Activated naive CD4-positive, alpha-beta T cell (primary cell): Measurements from ENCODE around the gene ACTR3.

Experiments
- DNase-seq, 4 experiments: peaks; one replicate each; lab custom pipeline; 2025; lab: John Stamatoyannopoulos, UW

Gene ACTR3

DNA sequence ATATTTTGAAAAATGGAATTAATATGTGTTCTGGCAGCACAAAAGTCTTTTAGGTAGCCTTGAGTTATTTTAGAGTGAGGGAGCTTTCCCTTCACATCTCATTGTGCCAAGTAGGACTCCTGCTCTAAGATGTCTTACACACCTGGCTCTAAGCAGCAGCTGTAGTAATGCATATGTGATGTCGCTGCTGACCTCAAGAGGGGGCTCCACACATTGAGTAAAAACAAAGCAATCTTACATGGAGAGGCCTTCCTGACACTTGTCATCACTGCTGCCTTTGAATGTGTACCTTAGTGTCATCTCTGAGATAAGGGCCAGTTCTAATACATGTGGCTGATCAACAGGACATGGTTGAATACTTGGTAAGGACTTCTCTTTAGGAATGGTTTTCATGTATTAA is 75.8 kb downstream of the ACTR3 start:
- no peak for DNase-seq

DNA sequence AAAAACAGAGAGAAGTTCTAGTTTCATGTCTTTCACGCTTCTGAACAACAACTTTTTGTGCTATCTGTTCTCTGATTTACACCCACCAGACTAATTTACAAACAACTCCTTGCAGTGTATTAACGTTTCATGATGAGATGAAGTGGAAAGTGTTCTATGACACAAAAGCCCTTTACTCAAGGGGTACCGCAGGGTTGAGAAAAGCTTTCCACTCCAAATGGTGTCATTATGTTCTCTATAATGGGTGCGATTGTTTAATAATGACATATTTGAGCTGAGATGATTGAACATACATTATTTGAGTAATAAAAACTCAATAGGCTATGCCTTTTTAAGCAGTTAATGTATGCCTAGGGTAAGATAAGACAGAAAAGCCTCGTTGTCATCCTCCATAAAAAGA is 76.3 kb downstream of the ACTR3 start:
- DNase-seq, result no peak

DNA sequence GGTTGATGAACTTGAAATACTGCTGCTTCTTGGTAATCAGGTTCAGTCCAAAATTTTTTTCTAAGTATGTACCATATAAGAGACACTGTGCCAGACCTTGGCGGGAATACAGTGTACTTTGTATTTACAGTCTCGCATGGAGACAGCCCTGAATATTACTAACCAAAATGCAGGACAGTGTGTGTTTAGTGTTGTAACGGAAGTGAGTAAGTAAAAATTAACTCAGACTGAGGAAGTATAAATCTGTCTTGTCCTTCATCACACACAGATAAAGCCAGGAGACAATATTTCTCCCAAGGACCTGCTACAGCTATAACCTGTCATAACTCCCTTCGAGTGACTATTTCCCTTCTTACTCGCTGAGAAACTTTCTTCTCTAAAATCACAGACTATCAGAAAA is 76.9 kb downstream of the ACTR3 start:
- DNase-seq, result no peak

DNA sequence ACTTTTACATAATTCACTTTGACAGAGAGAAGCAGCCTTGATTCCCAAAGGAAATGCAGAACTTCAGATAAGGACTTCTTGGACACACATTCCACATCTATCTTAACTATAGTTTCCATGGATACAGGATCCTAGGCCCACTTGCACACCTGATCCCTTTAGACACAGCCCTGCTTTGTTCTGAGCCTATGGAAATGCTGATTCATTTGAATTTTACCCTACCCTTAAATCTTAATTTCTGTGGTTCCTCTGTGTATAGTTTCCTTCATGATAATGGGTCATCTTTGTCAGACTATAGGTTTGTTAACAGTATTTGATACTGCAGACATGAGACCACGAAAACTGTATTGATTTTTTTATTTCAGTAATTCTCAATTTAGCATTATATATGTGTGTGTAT is 77.4 kb downstream of the ACTR3 start:
- no peak for DNase-seq

DNA sequence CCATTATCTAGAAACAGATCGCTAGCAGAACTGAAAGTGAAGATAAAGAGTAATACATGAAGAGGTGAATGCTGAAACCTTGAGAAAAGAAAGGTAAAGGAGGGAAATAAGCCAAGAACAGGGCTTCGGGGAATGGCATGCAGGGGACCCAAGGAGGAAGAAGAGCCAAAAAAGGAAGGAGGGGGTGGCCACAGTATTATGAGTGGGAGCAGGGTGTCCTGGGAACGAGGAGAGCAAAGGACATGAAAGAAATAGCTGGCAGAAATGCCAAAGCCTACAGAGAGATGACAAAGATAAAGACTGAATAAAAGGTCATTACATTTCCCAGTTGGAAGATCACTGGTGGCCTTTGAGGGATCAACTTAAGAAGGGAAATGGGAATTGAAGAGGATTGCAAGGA is 82.9 kb downstream of the ACTR3 start:
- no peak for DNase-seq

DNA sequence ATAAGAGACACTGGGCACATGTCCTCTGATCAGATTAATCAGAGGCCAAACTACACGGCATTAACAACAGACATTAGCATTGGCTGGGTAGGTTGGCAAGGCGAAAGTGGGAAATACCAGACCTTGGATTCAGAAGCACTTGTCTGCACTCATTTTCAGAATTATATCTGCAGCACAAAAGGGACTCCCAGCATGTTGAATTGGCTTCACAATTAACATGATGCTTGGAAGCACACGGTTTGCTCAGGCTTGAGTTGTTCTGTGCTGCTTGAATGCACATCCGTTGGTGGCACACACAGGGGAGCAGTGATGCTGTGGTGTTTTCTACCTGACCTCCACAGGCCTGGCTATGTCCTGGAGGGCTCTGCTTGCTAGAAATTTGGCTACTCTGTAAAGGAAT is 83.9 kb downstream of the ACTR3 start:
- no peak for DNase-seq

DNA sequence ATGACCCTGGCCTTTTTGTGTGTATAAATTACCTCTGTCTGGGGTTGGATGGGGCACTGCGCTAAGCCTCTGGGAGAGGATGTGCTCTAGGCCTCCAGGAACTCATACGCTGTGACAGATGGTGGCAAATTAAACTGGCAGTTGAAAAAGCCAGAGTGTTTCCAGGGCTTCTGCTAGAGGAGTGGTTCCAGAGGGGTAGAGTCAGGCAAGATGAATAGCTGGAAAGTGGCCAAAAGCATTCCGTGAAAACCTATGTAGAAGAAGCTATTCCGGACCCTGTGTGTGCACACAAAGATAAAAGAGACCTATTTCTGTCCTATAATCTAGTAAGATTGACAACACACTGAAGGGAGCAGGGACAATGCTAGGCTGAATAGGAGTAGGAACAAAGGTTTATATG is 84.8 kb downstream of the ACTR3 start:
- DNase-seq, result no peak

DNA sequence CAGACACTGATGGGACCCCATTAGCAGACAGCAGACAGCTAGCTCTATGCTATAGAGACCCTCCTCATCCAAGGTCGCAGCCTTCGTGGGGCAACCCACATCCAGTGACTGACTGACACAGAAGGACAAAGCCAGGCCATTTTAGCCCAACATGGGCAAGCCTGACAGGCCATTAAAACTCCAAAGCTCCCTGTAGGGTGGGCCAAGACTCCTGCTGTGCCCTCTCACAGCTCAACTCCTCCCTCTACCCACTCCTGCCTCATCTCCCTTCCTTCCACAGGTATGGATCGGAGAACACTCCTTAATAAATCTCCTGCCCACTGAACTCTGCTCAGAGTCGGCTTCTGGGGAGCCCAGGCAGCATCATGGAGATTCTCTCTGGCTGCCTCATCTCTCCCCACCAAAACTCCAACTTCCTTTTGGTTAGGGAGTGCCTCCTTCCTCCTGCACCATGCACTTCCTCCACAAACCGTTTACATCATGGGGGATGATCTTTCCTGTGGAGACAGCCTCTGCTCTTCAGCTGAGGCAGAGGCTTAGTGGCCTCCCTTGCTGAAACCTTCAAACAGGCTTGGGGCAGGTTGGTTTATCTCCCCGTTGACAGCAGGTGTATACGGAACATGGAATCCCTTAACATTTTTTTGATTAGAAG is 86.5 kb downstream of the ACTR3 start:
- DNase-seq, result no peak

DNA sequence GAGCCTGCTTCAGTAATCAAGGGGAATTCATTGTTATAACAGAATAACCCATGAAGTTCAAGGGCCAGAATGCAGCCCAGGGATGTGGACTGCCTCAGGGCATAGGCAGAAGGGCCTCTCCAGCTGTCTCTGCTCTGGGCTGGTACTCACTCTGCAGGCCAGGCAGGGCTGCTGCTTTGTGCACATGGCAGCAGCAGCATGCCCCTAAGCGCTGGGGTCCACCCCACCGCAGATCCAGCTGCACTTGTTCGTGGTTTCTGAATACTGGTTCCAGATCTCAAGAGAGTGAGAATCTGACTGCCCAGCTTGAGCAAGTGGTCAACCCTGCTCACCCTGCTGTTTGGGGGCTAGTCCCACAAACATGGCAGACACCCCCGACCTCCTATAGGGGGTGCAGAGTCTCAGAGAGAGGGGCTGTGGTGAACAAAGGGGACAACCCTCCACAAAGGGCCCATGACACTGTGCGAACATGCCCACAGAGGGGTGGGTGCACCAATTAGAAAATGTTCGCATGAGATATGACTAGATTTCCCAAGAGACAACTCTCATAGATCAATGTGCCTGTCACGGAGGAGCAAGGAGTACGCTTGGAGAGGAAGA is 87.3 kb downstream of the ACTR3 start:
- DNase-seq, result no peak

DNA sequence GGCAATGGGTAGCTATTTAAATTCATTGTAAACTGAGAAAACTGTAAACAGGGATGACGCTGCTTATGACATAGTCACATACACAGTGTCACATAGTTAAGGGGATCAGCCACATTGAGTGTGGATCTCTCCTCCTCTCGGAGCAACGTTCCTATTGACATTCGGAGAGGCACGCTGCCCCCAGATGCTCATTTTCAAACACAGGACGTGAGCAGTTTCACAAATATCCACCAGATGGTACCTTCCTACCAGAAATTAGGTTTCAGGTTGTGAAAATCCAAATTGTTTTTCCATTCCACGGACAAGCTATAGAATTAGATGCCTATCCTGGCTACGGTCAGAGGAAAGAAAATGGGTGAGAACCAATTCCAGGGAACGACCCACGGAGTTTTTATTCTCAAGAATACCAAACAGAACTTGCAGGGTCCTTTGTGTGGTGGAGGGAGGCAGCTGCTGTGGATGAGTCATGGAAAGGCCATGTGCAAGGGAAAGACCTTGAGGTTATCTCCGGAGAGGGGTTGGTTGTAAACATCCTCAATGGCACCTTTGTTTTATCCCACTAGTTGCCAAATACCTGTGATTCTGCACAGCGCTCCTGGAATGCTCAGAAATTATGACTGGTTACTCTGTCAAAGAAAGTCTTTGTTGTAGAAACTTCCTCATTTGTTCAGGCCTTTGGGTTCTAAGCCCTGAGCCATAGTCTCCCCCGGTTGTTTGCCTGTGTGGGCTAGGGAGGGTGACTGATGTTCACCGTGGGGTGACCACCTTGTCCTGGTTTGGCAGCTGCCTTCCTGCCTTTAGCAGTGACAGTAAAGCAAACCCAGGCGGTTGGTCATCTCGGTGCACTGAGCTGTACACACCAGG is 88.0 kb downstream of the ACTR3 start:
- no peak for DNase-seq

DNA sequence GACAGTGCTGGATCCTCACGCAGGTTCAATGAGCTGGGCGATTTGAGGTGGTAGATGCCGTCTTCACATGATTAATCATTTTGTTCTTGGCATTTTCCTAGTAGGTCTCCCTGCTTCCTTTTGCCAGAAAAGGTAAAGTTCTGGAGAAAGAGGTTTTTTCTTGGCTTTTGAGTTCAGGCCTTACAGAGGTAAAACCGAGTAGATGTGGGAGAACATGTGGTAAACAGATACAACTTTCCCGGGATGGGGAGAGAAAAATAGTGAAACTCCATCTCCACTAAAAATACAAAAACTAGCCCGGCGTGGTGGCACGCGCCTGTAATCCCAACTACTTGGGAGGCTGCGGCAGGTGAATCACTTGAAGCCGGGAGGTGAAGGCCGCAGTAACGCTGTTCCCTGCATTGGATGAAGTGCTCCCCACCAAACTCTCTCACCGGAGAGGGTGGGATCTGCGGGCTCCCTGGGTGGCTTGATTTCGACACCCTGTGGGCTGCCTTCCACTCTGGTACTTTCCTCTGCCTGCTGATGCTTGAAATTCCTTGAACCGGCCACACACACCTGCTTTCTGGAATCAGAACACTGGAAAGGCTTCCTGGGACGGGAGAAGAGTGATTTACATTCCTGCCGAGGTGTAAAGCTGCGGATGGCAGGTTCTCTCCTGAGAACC is 88.8 kb downstream of the ACTR3 start:
- no peak for DNase-seq

DNA sequence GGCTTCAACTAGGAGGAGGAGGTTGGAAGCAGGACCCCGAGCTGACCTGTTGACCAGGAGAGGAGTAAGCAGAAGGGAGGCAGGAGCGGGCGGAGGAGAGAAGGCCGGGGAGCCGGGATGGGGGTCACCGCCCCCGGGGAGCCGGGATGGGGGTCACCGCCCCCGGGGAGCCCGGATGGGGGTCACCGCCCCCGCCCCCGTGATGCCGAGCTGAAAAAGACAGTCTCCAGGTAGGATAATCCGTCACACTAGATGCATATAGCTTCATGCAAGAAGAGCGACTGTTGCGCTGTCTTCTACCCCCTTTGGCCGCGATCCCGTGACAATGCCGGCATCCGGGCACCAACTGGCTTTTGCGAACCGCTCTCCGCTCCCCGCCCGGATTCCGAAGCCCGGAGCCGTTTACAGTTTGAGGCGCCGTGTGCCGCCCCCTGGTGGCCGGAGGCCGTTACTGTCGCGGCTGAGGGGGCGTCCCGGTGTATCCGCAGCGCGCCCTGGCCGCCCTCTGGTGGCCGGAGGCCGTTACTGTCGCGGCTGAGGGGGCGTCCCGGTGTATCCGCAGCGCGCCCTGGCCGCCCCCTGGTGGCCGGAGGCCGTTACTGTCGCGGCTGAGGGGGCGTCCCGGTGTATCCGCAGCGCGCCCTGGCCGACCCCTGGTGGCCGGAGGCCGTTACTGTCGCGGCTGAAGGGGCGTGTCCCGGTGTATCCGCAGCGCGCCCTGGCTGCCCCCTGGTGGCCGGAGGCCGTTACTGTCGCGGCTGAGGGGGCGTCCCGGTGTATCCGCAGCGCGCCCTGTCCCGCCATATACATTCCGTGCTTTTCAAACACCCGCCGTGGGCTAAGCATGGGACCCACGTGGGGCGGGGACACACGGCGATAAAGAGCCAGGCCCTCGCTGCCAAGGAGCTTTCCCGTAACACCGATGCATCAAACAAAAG is 89.6 kb downstream of the ACTR3 start:
- DNase-seq, result peak in 3 of 4 experiments; percentile 39 to 85 (median 53)

DNA sequence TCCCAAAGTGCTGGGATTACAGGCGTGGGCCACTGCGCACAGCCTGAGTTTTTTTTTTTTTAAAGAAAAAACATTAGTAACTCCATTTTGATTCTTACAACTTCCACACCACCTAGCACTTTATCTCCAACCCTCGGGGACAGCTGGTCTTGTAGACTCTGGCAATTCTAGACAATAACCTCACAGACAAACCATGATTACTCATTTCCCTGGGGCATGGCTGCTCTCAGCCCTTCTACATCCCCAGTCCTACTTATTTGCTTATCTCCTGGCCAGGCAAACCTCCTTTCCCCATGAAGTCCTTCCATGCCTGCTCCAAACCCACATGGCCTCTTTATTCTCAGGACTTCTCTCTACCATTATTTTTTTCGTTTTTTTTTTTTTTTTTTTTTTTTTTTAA is 91.1 kb downstream of the ACTR3 start:
- no peak for DNase-seq

DNA sequence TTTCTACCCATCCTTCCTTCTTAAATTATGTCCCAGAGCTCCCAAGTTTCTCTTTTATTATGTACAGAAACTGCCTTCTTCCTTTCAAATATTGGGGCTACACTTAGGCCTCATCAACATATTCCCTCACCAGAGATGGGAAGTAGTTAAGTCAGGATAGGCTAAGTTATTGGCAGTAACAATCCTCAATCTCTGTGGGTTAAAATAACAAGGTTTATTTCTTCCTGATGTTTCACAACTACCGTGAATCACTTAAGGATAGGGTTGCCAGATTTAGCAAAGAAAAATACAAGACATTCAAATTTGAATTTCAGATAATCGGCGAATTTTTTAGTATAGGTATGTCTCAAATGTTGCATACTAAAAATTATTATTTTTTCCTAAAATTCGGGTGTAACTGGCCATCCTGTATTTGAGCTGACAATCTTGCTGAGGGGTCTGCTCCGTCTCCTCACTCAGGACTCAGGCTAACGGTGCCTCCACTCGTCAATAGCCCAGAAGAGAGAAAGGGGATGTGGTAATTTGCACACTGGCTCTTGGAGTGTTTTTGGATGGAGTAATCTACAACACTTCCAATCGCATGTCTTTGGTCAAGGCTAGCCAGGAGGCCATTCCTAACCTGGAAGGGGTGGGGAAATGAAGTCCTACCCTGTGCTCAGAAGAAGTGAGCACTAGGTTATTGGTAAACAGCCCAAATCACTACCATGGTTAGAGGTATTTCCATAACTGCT is 91.7 kb downstream of the ACTR3 start:
- DNase-seq, result no peak

DNA sequence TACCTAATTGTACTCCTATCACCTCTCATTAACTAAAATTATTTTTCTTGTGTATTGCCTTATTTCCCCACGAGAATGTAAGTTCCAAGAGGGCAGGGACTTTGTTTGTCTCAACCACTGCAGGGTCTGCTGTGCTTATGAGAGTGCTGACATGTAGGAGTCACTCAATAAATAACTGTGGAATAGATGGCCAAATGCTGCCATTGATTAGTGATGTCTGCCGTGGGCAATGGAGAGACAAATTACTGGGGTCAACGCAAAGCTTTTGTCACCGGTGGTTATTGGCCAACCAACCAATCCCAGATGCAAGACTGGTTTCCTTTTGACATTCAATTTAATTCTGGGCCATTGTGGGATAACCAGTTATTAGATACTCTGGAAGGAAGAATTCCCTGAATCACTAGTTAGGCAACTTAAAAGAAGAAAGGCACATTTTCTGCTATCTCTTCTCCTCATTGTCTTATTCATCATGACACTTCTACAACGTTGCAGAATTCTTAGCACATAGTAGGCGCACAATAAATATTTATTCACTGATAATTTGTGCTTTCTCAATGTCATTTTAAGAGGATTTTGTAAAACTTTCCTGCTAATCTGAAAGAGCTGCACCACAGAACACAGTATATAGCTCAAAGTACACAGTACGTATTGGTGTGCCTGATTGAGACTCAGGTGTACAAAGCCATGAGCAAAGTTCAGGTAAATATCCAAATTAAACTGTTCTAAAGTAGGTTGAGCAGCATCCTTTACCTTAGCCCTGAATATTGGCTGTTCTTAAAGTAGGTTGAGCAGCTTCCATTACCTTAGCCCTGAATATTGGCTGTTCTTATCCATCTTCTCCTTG is 95.9 kb downstream of the ACTR3 start:
- no peak for DNase-seq

DNA sequence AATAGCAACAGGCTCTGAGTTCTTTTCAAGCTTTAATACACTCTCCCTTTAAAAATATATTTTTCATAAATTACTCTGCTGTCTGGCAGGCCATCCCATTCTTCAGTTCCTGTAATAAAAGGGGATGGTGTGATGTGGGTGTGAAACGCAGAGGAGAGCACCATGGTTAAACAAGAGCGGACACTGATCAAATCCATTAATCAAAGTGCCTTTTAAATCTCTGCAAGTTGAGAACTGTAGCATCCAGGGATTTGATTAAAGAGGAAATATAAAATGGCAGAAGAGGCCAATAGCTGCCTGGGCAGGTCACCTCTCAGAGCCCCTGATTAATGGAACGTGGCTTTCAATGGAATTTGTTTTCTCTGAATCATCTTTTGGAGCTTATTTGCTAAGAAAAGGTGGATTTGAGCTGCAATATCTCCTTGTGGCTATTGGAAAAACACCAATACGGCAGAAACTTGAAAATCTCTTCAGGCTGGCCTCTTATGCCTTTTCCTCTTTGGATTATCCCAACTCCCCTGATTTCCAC is 96.9 kb downstream of the ACTR3 start:
- no peak for DNase-seq

DNA sequence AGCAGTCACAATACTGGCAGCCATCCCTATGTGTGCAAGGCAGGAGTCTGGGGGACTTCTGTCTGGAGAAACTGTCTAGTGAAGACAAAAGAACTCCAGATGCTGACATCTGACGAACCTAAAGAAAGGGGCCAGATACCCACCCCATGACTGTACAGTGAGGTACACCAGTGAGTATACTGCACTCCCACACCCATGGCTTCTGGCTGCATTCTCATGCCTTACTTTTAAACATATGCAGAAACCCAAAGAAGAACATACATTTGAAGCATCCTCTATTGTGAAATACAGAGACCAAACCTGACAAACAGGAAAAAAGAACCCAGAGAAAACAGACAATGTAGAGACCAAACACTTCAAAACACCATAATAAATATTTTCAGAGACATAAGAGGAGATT is 102.2 kb downstream of the ACTR3 start:
- DNase-seq, result no peak

DNA sequence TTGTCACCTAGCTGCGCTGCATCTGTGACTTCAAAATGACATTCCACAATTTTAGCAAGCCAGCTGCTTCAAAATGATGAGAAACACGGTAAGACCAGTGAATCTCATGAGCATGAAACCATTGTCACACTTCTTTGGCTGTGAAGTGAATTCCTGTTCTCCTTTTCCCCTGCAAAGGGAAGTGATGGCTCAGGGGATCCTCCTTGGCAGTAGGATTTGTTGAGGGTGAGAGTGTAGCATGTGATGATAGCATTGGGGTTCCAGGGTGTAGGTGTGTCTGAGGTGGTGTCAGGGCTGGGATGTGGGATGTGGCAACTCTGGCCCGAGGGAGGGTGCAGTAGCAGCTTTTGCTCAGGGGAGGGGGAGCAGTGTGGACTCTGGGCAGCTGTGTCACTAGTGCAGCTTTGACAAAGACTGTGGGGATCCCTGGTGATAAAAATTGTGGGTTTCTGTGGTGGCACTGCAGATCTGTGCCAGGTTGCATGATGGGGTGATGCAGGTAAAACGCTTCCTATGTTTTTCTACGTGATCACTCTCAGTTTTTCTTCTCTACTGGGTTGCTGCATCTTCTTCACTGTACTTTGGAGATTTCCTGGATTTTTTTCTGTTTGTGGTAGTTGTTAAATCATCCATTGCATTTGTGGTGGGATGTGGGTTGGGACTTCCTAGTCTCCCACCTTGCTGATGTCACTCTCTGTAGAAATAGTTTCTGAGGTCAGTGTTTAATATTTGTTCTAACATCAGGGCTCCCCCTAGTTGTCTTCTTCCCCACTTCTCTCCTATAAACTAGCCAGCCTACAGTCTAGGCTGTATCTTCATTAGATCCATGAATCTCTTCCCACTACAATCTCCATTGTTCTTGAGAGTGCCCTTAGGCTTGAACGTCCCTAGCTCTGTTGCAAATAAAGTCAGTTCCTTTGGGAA is 107.0 kb downstream of the ACTR3 start:
- no peak for DNase-seq

DNA sequence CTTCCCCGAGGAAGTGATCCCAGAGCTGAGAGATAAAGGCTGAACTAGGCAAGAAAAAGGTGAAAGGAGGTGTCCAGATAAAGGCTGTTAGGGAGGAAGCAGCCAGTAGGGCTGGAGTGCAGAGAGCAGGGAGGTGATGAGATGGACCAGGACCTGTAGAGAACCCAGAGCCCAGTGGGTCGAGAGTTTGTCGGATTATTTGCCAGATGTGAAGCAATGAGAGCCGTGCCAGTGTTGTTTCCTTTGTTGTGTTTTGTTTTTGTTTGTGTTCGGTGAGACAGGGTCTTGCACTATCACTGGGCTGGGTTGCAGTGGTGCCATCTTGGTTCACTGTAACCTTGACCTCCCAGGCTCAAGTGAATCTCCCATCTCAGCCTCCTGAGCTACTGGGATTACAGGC is 111.3 kb downstream of the ACTR3 start:
- no peak for DNase-seq
